Stimulated activated CD8-positive, alpha-beta memory T cell treated with anti-CD3 and anti-CD28 coated beads, Interleukin-7, amount 100 ng/mL, for 48 hours (primary cell): ENCODE measurements around the gene POLR3GL.
A peak's percentile ranks its signal among the peaks of the same experiment; 100 is the strongest.

Experiments used
- DNase-seq, 2 donors: peaks; one replicate each; pipeline ENCODE4 v3.0.0-alpha.2; 2020; ENCODE audit warnings: low read depth in 1 of 2; ENCODE audit errors: extremely low read depth in 1 of 2

The POLR3GL gene

GRCh38 chr1:145972580-145972979 is 8.1 kb downstream of the POLR3GL start:
- no peak for DNase-seq

GRCh38 chr1:145974721-145975120 is 10.2 kb downstream of the POLR3GL start:
- DNase-seq: no peak

DNA sequence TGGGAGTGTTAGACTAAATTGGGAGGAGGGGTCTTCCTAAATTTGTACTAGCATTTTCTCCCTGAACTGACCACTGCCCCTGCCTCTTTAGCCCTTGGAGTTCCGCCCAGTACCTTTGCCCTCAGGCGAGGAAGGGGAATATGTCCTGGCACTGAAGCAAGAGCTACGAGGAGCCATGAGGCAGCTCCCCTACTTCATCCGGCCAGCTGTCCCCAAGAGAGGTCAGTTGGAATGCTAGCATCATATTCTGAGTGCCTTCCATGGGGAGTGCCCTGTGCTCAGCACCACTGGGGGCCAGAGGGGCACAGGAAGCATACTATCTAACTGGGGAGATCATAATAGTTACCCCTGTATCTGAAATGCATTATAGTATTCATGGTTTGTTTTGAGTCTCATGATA is 10.7 kb downstream of the POLR3GL start:
- DNase-seq: no peak

GRCh38 chr1:145977016-145977415 is 12.5 kb downstream of the POLR3GL start:
- DNase-seq: no peak

DNA sequence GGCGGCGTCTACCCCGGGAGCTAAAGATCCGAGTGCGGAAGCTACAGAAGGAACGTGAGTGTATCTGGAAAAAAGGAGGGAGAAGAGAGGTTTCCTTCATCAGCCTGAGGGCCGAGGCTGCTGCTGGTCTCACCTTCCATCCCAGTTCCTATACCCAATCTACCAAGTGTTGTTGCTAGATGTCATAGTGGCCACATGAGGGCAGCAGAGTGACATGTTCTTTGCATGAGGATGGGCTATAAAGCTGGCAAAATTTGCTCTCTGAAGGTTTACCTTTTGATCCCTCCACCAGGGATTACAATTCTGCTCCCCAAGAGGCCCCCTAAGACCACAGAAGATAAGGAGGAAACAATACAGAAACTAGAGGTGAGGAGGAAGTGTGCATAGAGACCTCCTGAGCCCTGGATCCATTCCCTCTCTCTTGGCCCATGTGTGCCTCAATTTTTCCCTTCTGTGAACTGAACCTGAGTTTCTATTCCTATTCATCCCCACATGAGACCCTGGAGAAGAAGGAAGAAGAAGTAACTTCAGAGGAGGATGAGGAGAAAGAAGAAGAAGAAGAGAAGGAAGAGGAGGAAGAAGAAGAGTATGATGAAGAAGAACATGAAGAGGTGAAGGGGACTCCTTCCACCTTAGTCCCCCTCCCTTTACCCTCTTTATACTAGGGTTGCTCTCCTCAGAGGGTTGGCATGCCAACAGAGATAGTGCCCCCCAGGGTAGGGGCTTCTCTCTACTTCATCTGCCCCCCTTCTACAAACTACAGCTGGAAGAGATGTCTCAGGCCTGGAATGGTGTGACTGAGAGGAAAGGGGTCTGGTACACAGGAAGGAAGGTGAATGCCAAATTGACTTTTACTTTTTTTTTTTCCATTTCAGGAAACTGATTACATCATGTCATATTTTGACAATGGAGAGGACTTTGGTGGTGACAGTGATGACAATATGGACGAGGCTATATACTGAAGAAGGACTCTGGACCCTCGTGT is 13.3 kb downstream of the POLR3GL start:
- DNase-seq: no peak

DNA sequence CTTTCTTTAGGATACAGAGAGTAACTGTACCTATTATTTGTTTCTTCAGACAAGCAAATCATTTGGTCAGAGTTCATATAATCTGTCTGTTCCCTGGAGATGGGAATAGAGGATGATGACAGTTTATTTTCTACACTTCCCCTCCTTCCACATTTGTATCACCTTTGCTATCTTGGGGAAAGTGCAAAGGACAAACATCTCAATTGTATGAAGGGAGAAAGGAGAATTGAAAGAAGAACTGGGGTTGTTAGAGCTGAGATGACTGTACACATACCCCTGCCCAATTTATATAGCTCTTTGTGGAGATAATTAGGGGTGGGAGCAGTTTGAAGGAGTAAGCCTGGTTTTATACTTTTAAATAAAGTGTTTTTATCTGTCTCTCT is 14.0 kb downstream of the POLR3GL start:
- no peak for DNase-seq

- peak in 1 of 2 donors; percentile 87 for DNase-seq
Observed at GRCh38 chr1:145978854-145979745, 14.6 kb downstream of the POLR3GL start.

DNA sequence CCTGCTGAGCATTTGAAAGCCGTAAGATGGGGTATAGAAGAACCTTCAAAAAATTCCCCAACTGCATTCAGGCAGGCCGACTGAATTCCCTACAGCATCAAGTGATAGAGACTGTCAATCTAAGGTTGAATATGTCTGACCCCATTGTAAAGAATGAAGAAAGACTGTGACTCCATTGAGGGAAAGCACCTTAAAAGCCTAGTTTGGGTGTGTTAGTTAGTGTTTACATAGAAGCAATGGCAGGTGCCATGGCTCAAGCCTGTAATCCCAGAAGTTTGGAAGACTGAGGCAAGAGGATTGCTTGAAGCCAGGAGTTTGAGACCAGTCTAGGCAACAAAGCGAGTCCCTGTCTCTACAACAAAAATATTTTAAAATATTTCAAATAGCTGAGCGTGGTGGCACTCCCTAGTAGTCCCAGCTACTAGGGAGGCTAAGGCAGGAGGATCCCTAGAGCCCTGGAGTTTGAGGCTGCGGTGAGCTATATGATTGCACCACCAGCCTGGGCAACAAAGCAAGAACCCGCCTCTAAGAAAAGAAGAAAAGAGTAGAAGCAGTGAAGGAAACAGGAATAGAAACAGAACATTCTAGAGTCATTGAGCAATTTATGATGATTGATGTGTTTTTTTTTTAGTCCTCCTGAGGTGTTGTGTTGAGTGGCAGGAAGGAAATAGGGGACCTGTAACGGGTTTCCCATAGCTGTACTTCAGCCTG is 15.4 kb downstream of the POLR3GL start:
- no peak for DNase-seq

DNA sequence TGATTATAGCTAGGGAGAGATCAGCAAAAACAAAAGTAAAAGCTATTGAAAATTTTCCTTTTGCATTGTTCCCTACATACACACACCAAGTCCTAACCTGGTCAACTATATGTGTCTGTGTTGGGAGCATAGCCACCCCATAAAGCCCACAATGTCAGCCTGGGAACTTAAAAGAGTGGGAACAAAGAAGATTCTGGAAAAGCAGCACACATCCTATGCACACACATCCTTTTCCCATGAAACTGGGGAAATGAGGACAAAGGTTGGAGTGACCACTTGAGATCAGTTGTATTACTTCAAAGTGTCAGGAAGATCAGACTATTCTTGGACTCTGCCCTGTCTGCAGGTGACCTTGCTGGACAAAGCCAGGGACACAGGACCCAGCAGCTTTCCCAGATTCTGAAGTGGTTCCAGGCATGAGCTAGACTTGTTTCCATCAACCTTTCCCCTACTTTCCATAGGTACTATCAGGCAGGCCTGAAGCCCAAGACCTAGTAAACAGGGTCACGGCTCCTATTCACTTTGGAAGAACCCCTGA is 16.0 kb downstream of the POLR3GL start:
- no peak for DNase-seq

DNA sequence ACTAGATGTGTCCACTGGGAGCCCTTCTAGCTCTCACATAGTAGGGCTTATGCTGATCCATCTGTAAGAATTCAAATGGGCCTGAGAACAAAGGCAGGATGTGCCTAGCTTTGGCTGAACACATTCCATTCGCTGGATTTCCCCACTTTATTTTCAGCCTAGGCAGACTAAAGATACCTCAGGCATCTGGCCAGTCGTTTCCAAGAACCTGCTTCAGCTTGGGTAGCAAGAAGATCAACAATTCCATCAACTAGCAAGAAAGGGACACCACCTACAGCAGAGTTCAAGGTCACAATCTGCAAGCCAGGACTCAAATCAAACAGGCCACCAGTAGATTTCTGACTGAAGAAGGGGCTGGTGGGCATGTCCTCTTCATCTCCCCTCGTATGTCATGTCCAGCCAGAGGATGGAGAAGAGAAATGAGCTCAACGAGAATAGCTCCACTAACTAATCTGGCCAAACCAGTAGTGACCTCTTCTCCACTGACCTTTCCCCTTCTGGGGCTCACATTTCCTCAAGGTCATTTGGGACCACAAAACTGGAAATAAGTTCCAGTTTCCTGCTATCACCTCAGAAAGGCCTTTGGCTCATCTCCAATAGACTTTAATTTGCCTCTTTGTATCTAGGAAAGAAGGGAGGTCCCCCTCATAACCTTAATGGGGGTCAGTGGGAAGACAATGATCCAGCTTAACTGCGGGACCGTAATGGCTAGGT is 17.7 kb downstream of the POLR3GL start:
- no peak for DNase-seq

- no peak for DNase-seq
Observed at GRCh38 chr1:145983206-145983675, 18.8 kb downstream of the POLR3GL start.

DNA sequence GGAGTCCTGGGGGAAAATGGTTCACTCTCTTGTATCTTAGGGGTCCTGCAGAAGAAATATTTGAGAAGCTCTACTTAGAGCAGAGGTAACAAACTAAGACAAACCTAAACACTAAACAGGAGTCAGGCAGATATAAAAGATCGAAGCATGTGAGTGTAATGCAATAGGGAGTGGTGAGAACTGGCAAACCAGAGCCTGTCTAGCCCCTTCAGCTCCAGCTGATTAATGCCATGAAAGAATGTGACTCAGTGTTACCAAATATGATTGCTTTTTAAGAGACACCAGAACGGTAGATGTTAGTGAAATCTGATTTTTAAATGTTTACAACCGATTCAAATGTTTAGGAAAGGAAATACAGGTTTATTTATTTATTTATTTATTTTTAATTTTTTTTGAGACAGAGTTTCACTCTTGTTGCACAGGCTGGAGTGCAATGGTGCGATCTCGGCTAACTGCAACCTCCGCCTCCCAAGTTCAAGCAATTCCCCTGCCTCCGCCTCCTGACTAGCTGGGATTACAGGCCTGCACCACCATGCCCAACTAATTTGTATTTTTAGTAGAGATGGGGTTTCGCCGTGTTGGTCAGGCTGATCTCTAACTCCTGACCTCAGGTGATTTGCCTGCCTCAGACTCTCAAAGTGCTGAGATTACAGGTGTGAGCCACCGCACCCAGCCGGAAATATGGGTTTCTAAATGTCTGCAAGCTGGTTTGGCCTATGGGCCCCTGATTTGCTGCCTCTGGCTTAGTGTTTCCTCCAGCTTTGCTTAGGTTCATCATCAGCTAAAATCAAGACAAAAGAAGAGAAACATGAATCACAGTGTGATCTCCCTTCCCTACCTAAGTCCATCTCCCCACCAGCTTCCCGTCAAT is 19.7 kb downstream of the POLR3GL start:
- no peak for DNase-seq

- no peak for DNase-seq
Observed at GRCh38 chr1:145985129-145985501, 20.6 kb downstream of the POLR3GL start.

GRCh38 chr1:145985502-145986439 is 21.3 kb downstream of the POLR3GL start:
- DNase-seq: no peak

DNA sequence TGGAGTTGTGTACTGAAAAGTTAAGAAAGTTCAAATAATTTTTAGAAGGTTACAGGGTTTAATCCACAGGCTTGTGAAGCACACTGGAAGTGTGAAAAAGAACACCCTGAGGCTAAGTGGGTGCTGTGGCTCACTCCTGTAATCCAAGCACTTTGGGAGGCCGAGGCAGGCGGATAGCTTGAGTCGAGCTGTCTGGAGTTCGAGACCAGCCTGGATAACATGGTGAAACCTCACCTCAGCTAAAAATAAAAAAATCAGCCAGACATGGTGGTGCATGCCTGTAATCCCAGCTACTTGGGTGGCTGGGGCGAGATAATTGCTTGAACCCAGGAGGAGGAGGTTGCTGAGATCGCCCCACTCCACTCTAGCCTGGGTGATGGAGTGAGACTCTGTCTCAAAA is 22.1 kb downstream of the POLR3GL start:
- DNase-seq: no peak

GRCh38 chr1:145987926-145988325 is 23.4 kb downstream of the POLR3GL start:
- DNase-seq: no peak

- no peak for DNase-seq
Observed at GRCh38 chr1:145988773-145989172, 24.3 kb downstream of the POLR3GL start.

GRCh38 chr1:145990249-145990855 is 25.9 kb downstream of the POLR3GL start:
- no peak for DNase-seq
